Superior temporal gyrus (tissue), 1 donor: Measurements from ENCODE around the gene TMEM250.

Source experiments
- DNase-seq: peaks from one replicate; pipeline ENCODE4 v3.0.0-alpha.2; 2016; ENCODE audit errors: extremely low spot score

TMEM250 gene

GRCh38 chr9:136082496-136083361, 35.9 kb downstream of the TMEM250 start:
- no peak for DNase-seq

- DNase-seq = no peak
Observed at GRCh38 chr9:136081826-136082495, 36.7 kb downstream of the TMEM250 start.

- no peak for DNase-seq
Observed at GRCh38 chr9:136081113-136081825, 37.4 kb downstream of the TMEM250 start.

- DNase-seq = no peak
Observed at GRCh38 chr9:136080716-136081112, 38.0 kb downstream of the TMEM250 start.

GRCh38 chr9:136079916-136080246, 38.8 kb downstream of the TMEM250 start:
- DNase-seq = no peak

- DNase-seq = no peak
Observed at GRCh38 chr9:136079211-136079915, 39.3 kb downstream of the TMEM250 start.

- DNase-seq = no peak
Observed at GRCh38 chr9:136078498-136079011, 40.1 kb downstream of the TMEM250 start.

GRCh38 chr9:136078024-136078423, 40.7 kb downstream of the TMEM250 start:
- no peak for DNase-seq

- DNase-seq = no peak
Observed at GRCh38 chr9:136077491-136077890, 41.2 kb downstream of the TMEM250 start.

GRCh38 chr9:136075881-136076678, 42.6 kb downstream of the TMEM250 start:
- DNase-seq = no peak

GRCh38 chr9:136075134-136075841, 43.4 kb downstream of the TMEM250 start:
- DNase-seq = no peak

- no peak for DNase-seq
Observed at GRCh38 chr9:136074706-136075105, 44.0 kb downstream of the TMEM250 start.
